Activated T-helper 1 cell treated with anti-CD3 and anti-CD28 coated beads, Interleukin-12 subunit alpha, Interleukin-12 subunit beta, Interleukin-2, Interleukin-4 antibody, amounts not matched to agents 30 ng/mL and 10 ng/mL and 1 ng/mL, durations not matched to agents 14 hours and 24 hours and 36 hours (primary cell): ENCODE results near the gene GJC2. TPM values are rescaled to one million over a fixed set of nuclear protein-coding genes. Genes with fewer than 3 reads are reported as not detected.

ENCODE experiments used
- DNase-seq: peaks from one replicate; pipeline ENCODE4 v3.0.0; 2021; ENCODE audit warnings: low spot score
- H3K27ac Mint-ChIP-seq: one replicate; pipeline ENCODE4 v1.8.0; 2021; ENCODE audit warnings: mild to moderate bottlenecking, mixed read lengths
- H3K27me3 Mint-ChIP-seq: one replicate; pipeline ENCODE4 v1.8.0; 2022; ENCODE audit warnings: mild to moderate bottlenecking, moderate library complexity, mixed read lengths; ENCODE audit not compliant: insufficient read depth
- H3K36me3 Mint-ChIP-seq: one replicate; pipeline ENCODE4 v1.8.0; 2021; ENCODE audit warnings: low read depth, mixed read lengths
- H3K4me1 Mint-ChIP-seq: one replicate; pipeline ENCODE4 v1.8.0; 2021; ENCODE audit warnings: low read depth, mixed read lengths
- H3K4me3 Mint-ChIP-seq: one replicate; pipeline ENCODE4 v1.8.0; 2021; ENCODE audit warnings: mild to moderate bottlenecking, moderate library complexity, mixed read lengths
- H3K9me3 Mint-ChIP-seq: one replicate; pipeline ENCODE4 v1.8.0; 2021; ENCODE audit warnings: mixed read lengths
- intact Hi-C: fragments of 100-400 bp; cut with micrococcal nuclease; formaldehyde crosslinking; loops from one replicate; pipeline ENCODE4 v1.15.1; 2024
- total RNA-seq: library from RNA; stranded (reverse); gene quantifications from 2 replicates; pipeline ENCODE4 v1.2.3, GENCODE V29; 2022

The GJC2 gene
- total RNA-seq, 1 donor from 2014 or later = 0.93 TPM

DNA sequence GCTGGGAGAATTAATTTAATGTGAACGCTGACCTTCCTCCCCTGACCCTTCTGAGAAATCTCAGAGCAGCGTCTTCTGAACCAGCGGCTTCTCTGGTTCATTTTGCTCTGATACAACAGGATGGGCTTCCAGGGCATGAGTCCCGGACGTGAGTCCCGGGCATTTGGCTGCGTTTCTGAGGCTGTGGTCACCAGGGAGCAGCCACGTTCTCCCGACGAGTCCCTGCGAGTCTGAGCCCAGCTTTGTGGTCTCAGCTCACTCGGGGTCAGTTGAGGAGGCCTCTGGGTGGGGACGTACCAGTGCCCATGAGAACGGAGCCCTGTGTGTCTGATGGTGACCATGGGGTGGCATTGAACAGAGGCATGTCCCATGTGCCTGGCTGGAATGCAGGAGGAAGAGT is 40.5 kb downstream of the GJC2 start:
- intact Hi-C loops = no loop called here
- H3K9me3 Mint-ChIP-seq = no peaks in the 10 kb centered on the region
- no peak overlapping the region for H3K27ac Mint-ChIP-seq
- DNase-seq = no peak
- no peaks in the 10 kb centered on the region for H3K36me3 Mint-ChIP-seq
- H3K4me1 Mint-ChIP-seq = no peaks in the 10 kb centered on the region
- no peak overlapping the region for H3K4me3 Mint-ChIP-seq
- no peaks in the 10 kb centered on the region for H3K27me3 Mint-ChIP-seq

DNA sequence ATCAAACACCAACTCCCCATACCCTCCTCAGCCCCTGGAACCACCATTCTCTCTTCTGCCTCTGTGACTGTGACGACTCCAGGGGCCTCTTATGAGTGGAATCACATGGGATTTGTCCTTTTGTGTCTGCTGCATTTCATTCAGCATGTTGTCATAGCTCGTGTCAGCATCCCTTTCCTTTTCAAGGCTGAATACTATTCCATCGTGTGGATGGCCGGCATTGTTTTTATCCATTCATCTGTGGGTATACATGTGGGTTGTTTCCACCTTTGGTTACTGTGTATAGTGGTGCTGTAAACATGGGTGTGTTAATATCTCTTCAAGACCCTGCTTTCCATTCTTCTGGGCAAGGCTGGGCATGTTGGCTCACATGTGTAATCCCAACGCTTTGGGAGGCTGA is 41.0 kb downstream of the GJC2 start:
- no peak overlapping the region for H3K27ac Mint-ChIP-seq
- H3K9me3 Mint-ChIP-seq = no peaks in the 10 kb centered on the region
- H3K36me3 Mint-ChIP-seq = no peaks in the 10 kb centered on the region
- H3K27me3 Mint-ChIP-seq = no peaks in the 10 kb centered on the region
- H3K4me3 Mint-ChIP-seq = no peak overlapping the region
- no peak for DNase-seq
- H3K4me1 Mint-ChIP-seq = no peaks in the 10 kb centered on the region
- intact Hi-C loops = no loop called here

DNA sequence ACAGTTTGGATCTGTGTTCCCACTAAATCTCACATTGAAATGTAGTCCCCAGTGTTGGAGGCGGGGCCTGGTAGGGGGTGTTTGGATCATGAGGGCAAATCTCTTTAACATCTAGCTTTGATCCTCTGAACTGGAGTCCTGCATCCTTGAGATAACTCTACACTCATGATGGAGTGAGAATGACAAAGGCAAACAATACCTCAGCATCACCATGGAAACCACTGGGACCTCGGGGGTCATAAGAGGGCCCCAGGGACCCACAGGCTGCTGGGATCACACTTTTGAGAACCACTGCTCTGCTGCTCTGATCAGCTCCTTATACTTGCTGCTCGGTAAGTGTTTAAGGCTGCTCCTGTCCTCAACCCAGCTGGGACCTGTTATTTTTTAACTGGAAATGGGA is 44.7 kb downstream of the GJC2 start:
- intact Hi-C loops = no loop called here
- no peak overlapping the region for H3K4me3 Mint-ChIP-seq
- DNase-seq = no peak
- no peaks in the 10 kb centered on the region for H3K4me1 Mint-ChIP-seq
- H3K36me3 Mint-ChIP-seq = peaks cover 5% of the 10 kb centered on the region
- no peak overlapping the region for H3K27ac Mint-ChIP-seq
- H3K9me3 Mint-ChIP-seq = peaks cover 9% of the 10 kb centered on the region
- no peaks in the 10 kb centered on the region for H3K27me3 Mint-ChIP-seq

DNA sequence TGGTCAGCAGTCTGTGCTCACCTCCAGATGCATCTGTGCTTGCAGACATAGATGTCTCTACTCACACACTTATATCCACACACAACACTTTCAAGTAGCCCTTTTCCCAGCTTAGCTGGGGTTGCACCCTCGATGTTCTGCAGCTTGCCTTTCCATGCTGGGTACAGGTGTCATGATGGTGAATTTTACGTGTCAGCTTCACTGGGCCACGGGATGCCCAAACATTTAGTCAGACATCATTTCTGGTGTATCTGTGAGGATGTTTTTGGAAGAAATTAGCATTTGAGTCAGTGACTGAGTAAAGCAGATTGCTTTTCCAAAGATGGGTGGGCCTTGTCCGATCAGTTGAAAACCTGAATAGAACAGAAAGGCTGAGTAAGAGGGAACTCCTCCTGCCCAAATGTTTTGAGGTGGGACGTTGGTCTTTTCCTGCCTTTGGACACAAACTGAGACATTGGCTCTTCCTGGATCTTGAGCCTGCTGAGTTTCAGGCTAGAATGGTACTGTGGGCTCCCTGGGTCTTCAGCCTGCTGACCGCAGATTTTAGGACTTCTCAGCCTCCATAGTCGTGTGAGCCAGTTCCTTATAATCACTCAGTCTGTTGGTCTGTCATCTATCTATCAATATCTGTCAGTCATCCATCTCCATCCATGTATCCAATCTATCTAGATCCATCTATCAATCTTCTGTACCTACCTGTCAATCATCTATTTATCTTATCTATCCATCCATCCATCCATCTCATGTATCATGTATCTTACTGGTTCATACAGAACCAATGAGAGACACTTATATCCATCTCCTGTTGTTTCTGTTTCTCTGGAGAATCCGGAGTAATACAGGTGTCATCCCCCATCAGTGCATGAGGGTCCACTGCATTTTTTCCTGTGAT is 45.4 kb downstream of the GJC2 start:
- Mint-ChIP-seq H3K27ac (no peak overlapping the region), H3K27me3 (no peaks in the 10 kb centered on the region), H3K4me1 (no peaks in the 10 kb centered on the region), H3K4me3 (no peak overlapping the region), H3K9me3 (peaks cover 15% of the 10 kb centered on the region), H3K36me3 (peaks cover 8% of the 10 kb centered on the region)
- intact Hi-C loops = no loop called here
- DNase-seq = no peak

DNA sequence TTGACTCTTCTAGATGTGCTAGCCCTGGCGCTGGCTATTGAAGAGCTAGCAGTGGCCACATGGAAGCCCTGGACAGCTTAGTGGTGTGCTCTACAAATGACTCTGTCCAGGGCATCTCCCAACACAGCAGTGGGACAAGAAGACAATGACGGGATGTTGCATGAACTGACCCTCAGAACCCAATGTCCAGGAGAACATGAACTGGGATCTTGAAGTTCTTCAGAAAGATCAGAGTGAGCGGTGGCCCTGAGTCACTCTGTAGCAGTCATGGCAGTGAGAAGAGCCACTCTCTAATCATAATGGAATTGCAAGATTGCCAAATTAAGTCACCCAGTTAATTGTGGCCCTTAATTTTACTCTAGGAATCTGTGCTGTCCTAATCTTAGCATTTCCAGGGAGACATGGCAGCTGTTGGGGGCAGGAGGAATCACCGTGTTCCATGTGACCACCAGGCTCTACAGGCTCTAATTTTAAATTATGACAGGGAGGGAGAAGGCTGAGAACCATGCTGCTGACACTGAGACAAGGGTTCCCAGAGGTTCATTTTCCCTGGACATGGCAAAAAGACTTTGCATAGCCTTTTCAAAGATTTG is 47.9 kb downstream of the GJC2 start:
- Mint-ChIP-seq H3K27me3 (no peaks in the 10 kb centered on the region), H3K9me3 (peaks cover 22% of the 10 kb centered on the region), H3K27ac (no peak overlapping the region), H3K4me1 (no peaks in the 10 kb centered on the region), H3K36me3 (peaks cover 8% of the 10 kb centered on the region), H3K4me3 (no peak overlapping the region)
- intact Hi-C loops = no loop called here
- no peak for DNase-seq

DNA sequence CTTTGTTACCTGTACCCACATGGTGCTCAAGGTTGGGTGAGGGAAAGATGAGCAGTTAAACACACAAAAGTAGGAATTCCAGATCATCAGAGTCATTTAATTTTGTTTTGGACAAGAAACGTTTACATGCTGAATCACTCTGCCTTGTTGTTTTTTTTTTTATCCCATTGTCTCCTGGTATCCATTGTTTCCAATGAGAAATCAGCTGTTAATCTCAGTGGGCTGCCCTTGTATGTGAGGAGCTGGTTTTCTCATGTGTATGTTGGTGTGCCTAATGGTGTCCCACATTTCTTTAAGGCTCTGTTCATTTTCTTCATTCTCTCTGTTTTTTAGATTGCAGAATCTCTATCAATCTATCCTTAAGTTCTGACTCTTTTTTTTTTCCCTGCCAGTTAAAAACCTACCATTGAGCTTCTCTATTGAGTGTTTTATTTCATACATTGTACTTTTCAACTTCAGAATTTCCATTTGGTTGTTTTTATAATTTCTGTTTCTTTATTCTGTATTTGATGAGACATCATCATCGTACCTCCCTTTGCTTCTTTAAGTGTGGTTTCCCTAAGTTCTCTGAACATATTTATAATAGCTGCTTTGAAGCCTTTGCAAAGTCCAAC is 49.4 kb downstream of the GJC2 start:
- no peaks in the 10 kb centered on the region for H3K27me3 Mint-ChIP-seq
- no peak overlapping the region for H3K27ac Mint-ChIP-seq
- peaks cover 8% of the 10 kb centered on the region for H3K36me3 Mint-ChIP-seq
- no peaks in the 10 kb centered on the region for H3K4me1 Mint-ChIP-seq
- no peak overlapping the region for H3K4me3 Mint-ChIP-seq
- H3K9me3 Mint-ChIP-seq = peaks cover 22% of the 10 kb centered on the region
- no peak for DNase-seq
- intact Hi-C loops = no loop called here

DNA sequence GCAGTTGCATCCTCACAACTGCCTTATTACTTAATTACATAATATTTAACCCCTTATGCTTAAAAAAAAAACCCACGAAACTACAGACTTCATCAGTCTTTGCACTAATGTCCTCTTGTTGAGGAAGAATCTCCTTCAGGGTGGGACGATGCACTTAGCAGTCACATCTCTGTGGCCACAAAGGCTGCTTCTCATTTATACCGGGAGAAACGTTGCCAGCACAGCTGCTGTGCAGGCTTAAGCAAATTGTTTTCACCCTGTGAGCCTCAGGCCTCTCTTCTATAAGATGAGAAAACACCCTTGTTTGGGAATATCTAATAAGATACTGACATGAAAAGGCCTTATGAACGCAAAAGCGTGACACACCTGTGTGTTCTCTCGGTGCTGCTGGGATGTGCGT is 55.2 kb downstream of the GJC2 start:
- Mint-ChIP-seq H3K9me3 (peaks cover 9% of the 10 kb centered on the region), H3K36me3 (no peaks in the 10 kb centered on the region), H3K4me1 (no peaks in the 10 kb centered on the region), H3K27me3 (peaks cover 5% of the 10 kb centered on the region), H3K27ac (no peak overlapping the region), H3K4me3 (no peak overlapping the region)
- no peak for DNase-seq
- intact Hi-C loops = no loop called here

DNA sequence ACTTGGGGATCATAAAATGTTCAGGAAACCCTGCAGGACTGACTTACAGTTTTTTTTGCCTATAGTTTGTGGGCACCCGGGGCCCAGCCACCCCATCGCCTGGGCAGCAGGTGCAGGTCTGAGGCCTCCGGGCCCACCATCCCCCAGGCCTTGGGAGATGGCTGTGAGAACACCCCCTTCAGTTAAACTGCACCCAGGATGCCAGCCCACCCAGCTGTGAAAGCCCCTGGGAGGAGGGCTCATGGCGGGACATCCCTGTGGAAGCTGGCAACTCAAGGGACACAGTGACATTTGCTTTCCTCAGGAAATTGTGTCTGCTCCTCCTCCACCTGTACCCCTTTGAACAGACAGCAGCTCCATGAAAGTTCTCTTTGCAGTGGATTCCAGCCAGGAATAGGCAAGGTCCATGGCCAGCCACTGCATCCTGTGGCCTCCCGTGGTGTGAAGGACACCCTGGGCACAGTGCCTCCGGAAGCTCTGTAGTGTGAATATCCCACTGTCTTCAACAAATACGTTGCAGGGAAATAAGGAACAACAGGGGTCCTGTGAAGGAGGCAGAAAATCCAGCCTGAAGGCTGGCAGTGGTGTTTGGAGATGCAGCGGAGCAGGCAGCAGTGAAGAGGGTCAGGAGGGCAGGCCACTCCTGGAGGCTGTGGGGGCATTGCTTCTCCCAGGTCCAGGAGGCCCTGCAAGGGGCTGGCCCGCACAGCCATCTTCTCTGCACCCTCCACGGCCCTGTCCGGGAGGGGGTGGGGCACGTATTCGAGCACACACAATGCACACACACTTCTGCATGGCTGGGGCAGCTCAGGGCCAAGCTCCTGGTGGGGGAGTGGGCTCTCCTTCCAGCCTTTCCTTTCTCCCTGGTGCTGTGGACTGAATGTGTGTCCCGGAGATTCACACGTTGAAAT is 56.1 kb downstream of the GJC2 start:
- Mint-ChIP-seq H3K27me3 (peaks cover 5% of the 10 kb centered on the region), H3K36me3 (no peaks in the 10 kb centered on the region), H3K27ac (no peak overlapping the region), H3K4me1 (no peaks in the 10 kb centered on the region), H3K9me3 (peaks cover 4% of the 10 kb centered on the region), H3K4me3 (no peak overlapping the region)
- no peak for DNase-seq
- intact Hi-C loops = no loop called here

DNA sequence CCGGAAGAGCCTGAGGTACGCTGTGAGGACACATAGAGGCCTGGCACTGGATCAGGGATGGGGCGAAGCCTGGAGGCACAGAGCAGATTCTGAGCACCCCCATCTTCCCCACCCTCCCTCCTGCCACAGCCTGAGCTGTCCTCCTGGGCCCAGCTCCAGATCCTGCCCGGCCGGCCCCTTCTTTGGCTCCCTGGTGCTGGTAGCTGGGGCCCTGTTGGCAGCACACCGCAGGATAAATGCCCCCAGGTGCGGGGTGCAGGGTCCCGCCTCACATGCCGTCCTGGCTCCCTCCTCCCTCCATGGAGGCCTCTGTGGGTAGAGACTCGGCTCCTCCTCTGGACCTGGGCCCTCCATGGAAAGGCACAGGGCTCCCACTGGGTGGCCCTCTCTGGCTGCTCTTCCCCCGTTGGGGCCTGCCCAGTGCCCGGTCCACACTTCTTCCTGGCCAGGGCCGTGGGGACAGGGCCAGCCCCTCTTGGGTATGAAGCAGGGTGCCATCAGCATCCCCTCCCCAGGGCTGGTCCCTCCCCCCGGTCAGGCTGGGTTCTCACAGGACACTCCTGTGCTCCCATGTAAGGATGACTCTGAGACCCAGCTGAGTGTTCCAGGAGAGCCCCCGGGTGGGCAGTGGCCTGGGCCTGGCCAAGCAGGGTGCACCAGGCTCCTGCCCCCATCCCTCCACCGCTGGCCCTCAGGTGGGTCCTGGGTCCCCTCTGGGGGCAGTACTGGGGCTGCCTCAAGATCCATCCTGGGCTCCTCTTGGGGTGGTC is 57.0 kb downstream of the GJC2 start:
- H3K4me1 Mint-ChIP-seq = no peaks in the 10 kb centered on the region
- H3K27me3 Mint-ChIP-seq = peaks cover 9% of the 10 kb centered on the region
- H3K27ac Mint-ChIP-seq = no peak overlapping the region
- H3K36me3 Mint-ChIP-seq = no peaks in the 10 kb centered on the region
- DNase-seq = no peak
- intact Hi-C loops = no loop called here
- no peak overlapping the region for H3K4me3 Mint-ChIP-seq
- no peaks in the 10 kb centered on the region for H3K9me3 Mint-ChIP-seq

DNA sequence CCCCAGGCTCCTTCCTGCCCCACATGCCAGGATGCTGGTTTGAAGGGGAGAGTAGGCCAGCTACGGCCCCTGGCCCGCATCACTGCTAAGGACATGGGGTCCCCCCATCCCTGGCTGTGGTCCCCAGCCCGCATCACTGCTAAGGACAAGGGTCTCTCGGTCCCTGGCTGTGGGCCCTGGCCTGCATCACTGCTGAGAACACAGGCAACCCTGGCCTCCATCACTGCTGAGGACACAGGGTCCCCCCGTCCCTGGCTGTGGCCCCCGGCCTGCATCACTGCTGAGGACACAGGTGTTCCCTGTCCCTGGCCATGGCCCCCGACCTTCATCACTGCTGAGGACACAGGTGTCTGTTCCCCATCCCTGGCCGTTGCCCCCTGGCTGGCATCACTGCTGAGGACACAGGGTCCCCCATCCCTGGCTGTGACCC is 57.7 kb downstream of the GJC2 start:
- no peaks in the 10 kb centered on the region for H3K4me1 Mint-ChIP-seq

DNA sequence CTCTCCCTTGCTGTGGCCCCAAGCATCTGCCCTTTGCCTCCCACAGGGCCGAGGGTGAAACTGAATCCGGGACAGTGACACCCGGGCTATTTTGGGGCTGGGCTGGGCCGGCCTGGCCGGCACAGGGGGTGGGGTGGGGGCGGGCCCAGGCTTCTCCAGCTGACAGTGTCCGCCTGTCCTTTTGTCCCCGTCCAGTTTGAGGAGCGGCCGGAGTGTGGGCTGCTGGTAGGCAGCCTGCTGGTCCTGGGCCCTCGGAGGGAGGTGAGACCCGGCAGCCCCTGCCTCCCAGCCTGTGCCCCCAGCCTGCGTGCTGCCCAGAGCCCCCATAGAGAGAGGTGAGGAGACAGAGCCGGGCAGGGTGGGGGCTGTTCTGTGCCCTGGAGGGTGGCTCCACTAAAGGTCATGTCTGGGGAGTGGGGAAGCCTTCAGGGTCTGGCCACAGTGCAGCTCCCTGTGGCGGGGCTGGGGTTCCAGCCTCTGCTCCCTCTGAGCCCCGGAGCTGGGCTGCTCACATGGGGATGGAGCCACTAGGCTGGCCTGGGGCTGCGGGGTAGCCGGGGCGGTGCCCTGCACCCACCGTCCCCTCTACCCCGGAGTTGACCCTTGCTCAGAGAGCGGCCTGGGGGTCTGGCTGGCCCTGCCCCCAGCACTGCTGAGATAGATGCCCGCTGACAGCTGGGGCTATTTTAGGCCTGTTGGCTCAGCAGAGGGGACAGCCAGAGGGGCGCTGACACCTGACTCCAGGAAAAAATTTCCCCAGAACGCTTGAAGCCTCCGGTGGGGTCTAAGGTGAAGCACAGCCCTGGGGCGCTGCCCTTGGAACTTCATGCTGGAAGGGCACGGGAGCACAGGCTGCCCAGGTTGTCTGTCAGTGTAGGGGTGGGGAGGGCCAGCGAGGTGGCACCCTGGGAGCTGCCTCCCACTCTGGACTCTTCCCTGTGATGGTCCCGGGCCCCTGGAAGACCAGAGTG is 58.4 kb downstream of the GJC2 start, which contains the start of gene OBSCN:
TSS of gene OBSCN (plus strand) at position 194 of the 971 bp plus-strand sequence. CDS start 3,740 bp downstream, outside the sequence.
- Mint-ChIP-seq H3K4me3 (no peak within 1 kb of the TSS), H3K27me3 (peaks cover 9% of the 10 kb centered on the region)
- no peak for DNase-seq

More for the DNA sequence above, 57.7 kb downstream of the GJC2 start:
- Mint-ChIP-seq H3K9me3 (no peaks in the 10 kb centered on the region), H3K36me3 (no peaks in the 10 kb centered on the region), H3K27me3 (peaks cover 9% of the 10 kb centered on the region), H3K4me3 (no peak overlapping the region), H3K27ac (no peak overlapping the region)
- DNase-seq = no peak
- intact Hi-C loops = no loop called here

More for the DNA sequence above, 58.4 kb downstream of the GJC2 start, which contains the start of gene OBSCN:
- no peaks in the 10 kb centered on the region for H3K9me3 Mint-ChIP-seq
- intact Hi-C loops = no loop called here
- no peaks in the 10 kb centered on the region for H3K4me1 Mint-ChIP-seq
- H3K36me3 Mint-ChIP-seq = no peaks in the 10 kb centered on the region
- H3K27ac Mint-ChIP-seq = no peak within 1 kb of the TSS
